T-helper 2 cell treated with Interferon-gamma antibody and Interleukin-4, amounts not matched to agents 5 μg/mL and 100 μg/mL, for 36 hours (primary cell): ENCODE results near the gene KRT6A.

ENCODE experiments used
- DNase-seq: peaks from one replicate; pipeline ENCODE4 v3.0.0; 2021; ENCODE audit warnings: low spot score
- H3K27ac Mint-ChIP-seq: one replicate; pipeline ENCODE4 v1.8.0; 2021; ENCODE audit warnings: mild to moderate bottlenecking, mixed read lengths
- H3K27me3 Mint-ChIP-seq: one replicate; pipeline ENCODE4 v1.8.0; 2021; ENCODE audit warnings: low read depth, mixed read lengths
- H3K36me3 Mint-ChIP-seq: one replicate; pipeline ENCODE4 v1.8.0; 2021; ENCODE audit warnings: low read depth, mixed read lengths
- H3K4me1 Mint-ChIP-seq: one replicate; pipeline ENCODE4 v1.8.0; 2021; ENCODE audit warnings: low read depth, mixed read lengths
- H3K4me3 Mint-ChIP-seq: one replicate; pipeline ENCODE4 v1.8.0; 2022; ENCODE audit warnings: mild to moderate bottlenecking, moderate library complexity, mixed read lengths
- H3K9me3 Mint-ChIP-seq: one replicate; pipeline ENCODE4 v1.8.0; 2021; ENCODE audit warnings: mixed read lengths

KRT6A gene

GRCh38 chr12:52529846-52530245, 36.8 kb upstream of the KRT6A start:
- no peaks in the 10 kb centered on the region for H3K27me3 Mint-ChIP-seq
- peaks cover 4% of the 10 kb centered on the region for H3K4me1 Mint-ChIP-seq
- H3K36me3 Mint-ChIP-seq, result no peaks in the 10 kb centered on the region
- no peak for DNase-seq
- no peak overlapping the region for H3K27ac Mint-ChIP-seq
- no peak overlapping the region for H3K4me3 Mint-ChIP-seq
- H3K9me3 Mint-ChIP-seq, result no peaks in the 10 kb centered on the region

GRCh38 chr12:52529417-52529816, 36.4 kb upstream of the KRT6A start:
- peaks cover 4% of the 10 kb centered on the region for H3K4me1 Mint-ChIP-seq
- no peaks in the 10 kb centered on the region for H3K27me3 Mint-ChIP-seq
- no peaks in the 10 kb centered on the region for H3K9me3 Mint-ChIP-seq
- no peaks in the 10 kb centered on the region for H3K36me3 Mint-ChIP-seq
- H3K27ac Mint-ChIP-seq, result no peak overlapping the region
- no peak for DNase-seq
- H3K4me3 Mint-ChIP-seq, result no peak overlapping the region

GRCh38 chr12:52528641-52529143, 35.6 kb upstream of the KRT6A start:
- H3K27me3 Mint-ChIP-seq, result no peaks in the 10 kb centered on the region
- H3K9me3 Mint-ChIP-seq, result no peaks in the 10 kb centered on the region

DNA sequence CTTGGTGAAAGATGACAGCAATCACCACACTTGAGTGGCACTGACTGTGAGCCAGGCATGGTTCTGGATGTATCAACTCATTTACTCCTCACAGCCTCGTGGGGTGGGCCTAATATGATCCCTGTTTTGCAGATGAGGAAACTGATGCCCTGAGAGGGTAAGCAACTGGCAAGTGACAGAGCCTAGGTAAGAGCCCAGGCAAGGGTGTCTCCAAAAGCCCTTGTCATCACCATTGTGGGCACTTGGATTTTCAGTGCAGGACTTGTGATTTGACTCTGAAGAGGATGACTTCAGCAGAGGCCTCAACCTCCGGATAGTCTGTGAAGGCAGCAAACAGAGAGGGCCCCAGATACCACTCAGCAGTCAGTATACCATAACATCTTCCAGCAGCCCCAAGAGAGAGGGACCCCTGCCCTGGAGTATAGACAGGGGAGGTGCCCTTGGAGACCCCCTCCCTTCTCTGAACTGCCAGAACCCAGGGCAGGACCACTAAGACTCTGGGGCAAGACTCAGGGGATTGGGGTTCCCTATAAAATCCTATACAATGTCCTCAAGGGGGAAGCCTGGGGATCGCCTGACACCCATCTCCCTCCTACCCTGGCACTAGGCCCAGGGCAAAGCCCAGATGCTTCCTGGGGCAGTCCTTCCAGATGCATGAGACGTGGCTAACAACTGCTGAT, 34.2 kb upstream of the KRT6A start:
- peaks cover 4% of the 10 kb centered on the region for H3K4me1 Mint-ChIP-seq
- H3K36me3 Mint-ChIP-seq, result no peaks in the 10 kb centered on the region
- no peaks in the 10 kb centered on the region for H3K9me3 Mint-ChIP-seq
- no peak overlapping the region for H3K27ac Mint-ChIP-seq
- H3K4me3 Mint-ChIP-seq, result no peak overlapping the region
- DNase-seq, result no peak
- no peaks in the 10 kb centered on the region for H3K27me3 Mint-ChIP-seq

More at GRCh38 chr12:52528641-52529143, 35.6 kb upstream of the KRT6A start:
- DNase-seq, result no peak
- Mint-ChIP-seq H3K36me3 (no peaks in the 10 kb centered on the region), H3K4me1 (peaks cover 4% of the 10 kb centered on the region), H3K27ac (no peak overlapping the region), H3K4me3 (no peak overlapping the region)

DNA sequence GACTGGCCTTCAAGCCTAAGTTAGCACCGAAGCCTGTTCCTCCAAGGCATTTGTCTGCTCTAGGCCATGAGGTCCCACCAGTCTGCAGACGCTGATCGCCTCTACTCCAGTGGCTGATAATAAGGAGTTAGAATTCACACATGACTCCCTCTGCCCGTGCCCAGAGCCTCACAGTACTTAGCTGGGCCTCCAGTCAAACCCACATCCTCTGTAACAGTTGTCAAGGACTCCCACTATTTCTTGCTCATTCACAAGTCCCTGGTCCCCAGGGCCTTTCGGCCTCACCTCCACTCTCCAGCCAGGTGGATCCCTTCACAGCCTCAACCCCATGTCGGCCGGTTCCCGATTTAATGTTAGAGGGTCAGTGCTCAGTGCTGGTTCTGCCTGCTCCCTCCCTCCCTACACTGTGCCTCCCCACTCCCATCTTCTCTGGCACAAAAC, 33.5 kb upstream of the KRT6A start:
- no peaks in the 10 kb centered on the region for H3K27me3 Mint-ChIP-seq
- H3K27ac Mint-ChIP-seq, result no peak overlapping the region
- no peak overlapping the region for H3K4me3 Mint-ChIP-seq
- H3K9me3 Mint-ChIP-seq, result no peaks in the 10 kb centered on the region
- H3K36me3 Mint-ChIP-seq, result no peaks in the 10 kb centered on the region
- H3K4me1 Mint-ChIP-seq, result peaks cover 4% of the 10 kb centered on the region
- no peak for DNase-seq

DNA sequence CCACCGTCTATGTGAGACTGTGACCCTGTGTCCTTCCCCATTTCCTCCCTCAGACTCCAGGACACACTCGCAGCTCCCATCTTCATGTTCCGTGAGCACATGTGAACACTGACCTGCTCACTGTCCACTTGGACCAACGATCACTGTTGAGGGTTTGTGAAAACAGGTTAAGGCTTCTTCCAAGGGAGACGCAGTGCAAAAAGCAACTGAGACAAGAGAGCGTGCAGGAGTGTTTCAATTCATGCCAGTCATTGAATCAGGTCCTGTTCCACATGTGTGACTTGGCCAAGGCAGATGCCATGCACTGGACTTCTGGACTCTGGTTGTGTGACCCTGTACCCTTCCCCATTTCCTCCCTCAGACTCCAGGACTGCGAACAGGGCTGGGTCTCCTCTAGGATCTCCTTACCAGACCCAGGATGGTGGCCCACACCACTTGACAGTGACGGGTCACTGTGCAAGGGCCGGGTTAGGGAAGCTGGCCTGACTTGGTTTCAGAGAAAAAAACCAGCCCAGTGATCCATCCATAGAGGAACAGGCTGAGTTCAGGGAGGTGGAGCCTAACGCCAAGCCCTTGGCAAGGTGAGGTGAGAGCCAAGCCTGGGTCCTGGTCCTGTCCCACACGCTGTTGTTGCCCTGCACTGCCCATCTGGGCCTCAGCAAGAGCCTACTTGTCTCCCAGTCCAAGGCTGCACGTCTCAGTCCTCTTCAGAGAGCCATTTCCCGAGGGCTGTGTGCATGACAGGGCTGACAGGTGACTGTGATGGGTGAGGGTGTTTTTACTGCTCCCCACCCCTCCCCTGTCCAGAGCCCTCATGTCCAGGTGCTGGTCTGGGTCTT, 32.8 kb upstream of the KRT6A start:
- H3K27ac Mint-ChIP-seq, result no peak overlapping the region
- peaks cover 4% of the 10 kb centered on the region for H3K4me1 Mint-ChIP-seq
- no peak overlapping the region for H3K4me3 Mint-ChIP-seq
- no peak for DNase-seq
- H3K36me3 Mint-ChIP-seq, result no peaks in the 10 kb centered on the region
- no peaks in the 10 kb centered on the region for H3K27me3 Mint-ChIP-seq
- H3K9me3 Mint-ChIP-seq, result no peaks in the 10 kb centered on the region

DNA sequence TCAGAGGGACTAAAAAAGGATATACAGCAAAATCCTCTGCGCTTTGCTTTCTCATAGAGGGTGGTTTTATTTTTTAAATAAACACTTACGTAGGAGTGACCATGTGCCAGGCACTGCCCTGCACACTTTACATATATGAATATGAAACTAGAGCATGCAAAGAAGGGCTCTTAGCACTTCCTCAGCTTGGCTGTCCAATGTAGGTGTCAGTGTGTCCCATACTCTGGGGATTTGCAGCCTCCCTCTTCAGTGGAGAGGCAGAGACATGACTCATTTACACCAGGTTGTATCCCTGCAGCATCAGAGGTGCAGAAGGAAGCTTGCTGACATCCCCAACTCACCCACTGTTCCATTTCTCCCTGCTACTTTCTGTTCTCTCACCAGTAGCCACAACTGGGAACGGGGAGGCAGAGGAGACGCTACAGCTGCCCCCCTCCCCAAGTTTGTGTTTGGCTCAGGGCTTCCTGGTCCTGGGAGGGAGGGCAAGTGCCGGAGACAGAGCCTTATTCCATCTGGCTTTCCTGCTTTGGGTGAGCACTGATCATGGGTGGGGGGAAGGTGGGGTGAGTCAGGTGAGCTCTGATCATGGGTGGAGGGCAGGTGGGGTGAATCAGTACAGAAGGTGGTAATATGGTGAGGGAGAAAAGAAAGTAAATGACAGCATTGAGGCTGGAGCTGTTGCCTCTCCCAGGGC, 32.0 kb upstream of the KRT6A start:
- H3K27me3 Mint-ChIP-seq, result no peaks in the 10 kb centered on the region
- no peak for DNase-seq
- H3K4me3 Mint-ChIP-seq, result no peak overlapping the region
- no peaks in the 10 kb centered on the region for H3K36me3 Mint-ChIP-seq
- H3K27ac Mint-ChIP-seq, result no peak overlapping the region
- no peaks in the 10 kb centered on the region for H3K9me3 Mint-ChIP-seq
- peaks cover 4% of the 10 kb centered on the region for H3K4me1 Mint-ChIP-seq

GRCh38 chr12:52524241-52524897, 31.3 kb upstream of the KRT6A start:
- no peak for DNase-seq
- no peaks in the 10 kb centered on the region for H3K27me3 Mint-ChIP-seq

DNA sequence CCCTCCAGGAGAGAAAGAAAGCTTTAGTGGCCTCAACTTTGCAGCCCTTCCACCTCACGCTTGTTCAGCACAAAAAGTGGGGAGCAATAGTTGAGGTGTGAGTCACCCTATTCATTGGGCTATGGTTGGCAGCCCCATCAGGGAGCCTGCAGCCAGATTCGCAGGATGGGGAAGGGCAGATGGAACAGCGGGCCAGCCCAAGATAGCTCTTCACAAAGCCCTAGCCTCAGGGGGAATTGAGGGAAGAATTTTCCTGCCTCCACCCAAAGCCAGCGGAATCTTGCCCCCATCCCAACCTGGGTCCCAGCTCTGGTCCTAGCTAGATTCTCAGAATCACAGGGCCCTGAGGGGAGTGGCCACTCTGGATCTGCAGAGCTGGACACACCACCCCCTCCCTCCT, 30.8 kb upstream of the KRT6A start:
- no peak for DNase-seq
- Mint-ChIP-seq H3K27me3 (no peaks in the 10 kb centered on the region), H3K36me3 (no peaks in the 10 kb centered on the region), H3K9me3 (no peaks in the 10 kb centered on the region), H3K4me3 (no peak overlapping the region), H3K4me1 (peaks cover 4% of the 10 kb centered on the region), H3K27ac (no peak overlapping the region)

More at GRCh38 chr12:52524241-52524897, 31.3 kb upstream of the KRT6A start:
- Mint-ChIP-seq H3K9me3 (no peaks in the 10 kb centered on the region), H3K4me1 (peaks cover 4% of the 10 kb centered on the region), H3K4me3 (no peak overlapping the region), H3K36me3 (no peaks in the 10 kb centered on the region), H3K27ac (no peak overlapping the region)

GRCh38 chr12:52522346-52523011, 29.4 kb upstream of the KRT6A start:
- DNase-seq, result no peak
- H3K27ac Mint-ChIP-seq, result no peak overlapping the region
- no peaks in the 10 kb centered on the region for H3K9me3 Mint-ChIP-seq
- H3K27me3 Mint-ChIP-seq, result no peaks in the 10 kb centered on the region
- H3K4me3 Mint-ChIP-seq, result no peak overlapping the region
- H3K36me3 Mint-ChIP-seq, result no peaks in the 10 kb centered on the region
- peaks cover 4% of the 10 kb centered on the region for H3K4me1 Mint-ChIP-seq

GRCh38 chr12:52521568-52522266, 28.7 kb upstream of the KRT6A start:
- no peaks in the 10 kb centered on the region for H3K27me3 Mint-ChIP-seq
- H3K36me3 Mint-ChIP-seq, result no peaks in the 10 kb centered on the region
- no peak for DNase-seq
- H3K4me1 Mint-ChIP-seq, result peaks cover 3% of the 10 kb centered on the region
- H3K4me3 Mint-ChIP-seq, result no peak overlapping the region
- H3K27ac Mint-ChIP-seq, result no peak overlapping the region
- no peaks in the 10 kb centered on the region for H3K9me3 Mint-ChIP-seq

GRCh38 chr12:52521175-52521567, 28.1 kb upstream of the KRT6A start:
- Mint-ChIP-seq H3K9me3 (no peaks in the 10 kb centered on the region), H3K4me3 (no peak overlapping the region), H3K27me3 (no peaks in the 10 kb centered on the region), H3K4me1 (no peaks in the 10 kb centered on the region), H3K36me3 (no peaks in the 10 kb centered on the region), H3K27ac (no peak overlapping the region)
- no peak for DNase-seq
